ENCODE results near the gene DCTN4.
"Not testable (repeated sequence)": the region's sequence is repeated elsewhere in the genome, so short reads cannot be mapped to it uniquely, and the experiment has no call there.

Gene DCTN4

DNA sequence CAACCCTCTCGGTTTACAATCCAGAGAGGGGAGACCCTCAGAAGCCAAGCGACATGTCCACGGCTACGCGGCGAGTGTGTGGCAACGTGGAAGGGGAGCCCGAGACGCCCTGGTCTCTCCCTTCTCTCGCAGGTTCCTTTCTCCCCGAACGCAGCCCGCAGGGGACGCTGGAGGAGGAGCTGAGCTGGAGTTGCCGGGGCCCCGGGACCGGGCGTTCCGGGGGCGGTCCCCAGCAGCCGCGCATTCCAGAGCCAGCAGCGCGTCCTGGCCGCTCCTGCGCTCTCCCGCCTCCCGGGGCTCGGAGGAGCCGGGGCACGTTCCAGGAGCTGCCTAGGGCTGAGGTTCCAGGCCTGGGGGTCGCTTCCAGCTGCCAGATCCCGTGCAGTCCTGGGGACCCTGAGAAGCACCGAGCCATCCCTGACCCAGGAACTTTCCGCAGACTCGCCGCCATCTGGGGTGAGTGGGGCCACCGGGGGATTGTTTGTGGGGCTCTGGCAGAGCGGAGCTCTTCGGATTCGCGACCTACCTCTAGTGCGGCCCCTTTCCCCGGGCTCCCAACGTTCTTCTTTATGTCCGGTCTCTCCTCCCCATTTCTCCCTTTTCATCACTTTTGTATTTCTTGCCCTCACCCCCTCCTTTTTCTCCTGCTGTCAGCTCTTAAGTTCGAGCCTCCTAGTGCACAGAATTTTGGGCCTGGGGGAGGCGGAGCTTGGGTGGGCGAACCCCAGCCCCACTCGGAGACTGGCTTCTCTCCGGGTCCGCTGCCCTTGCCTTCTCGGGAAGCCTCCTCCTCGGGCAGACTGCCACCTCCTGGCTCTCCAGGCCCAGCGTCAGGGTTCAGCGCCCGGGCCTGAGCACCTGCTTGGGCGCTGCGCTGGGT is 19.9 kb upstream of the DCTN4 start, which contains the start of gene SMIM3:
Gene SMIM3 (plus strand): TSS at position 241 of the 880 bp plus-strand sequence. CDS start 16,684 bp downstream, outside the sequence.
- peak; percentile 69 for DNase-seq (ENCODE audit: low spot score)

DNA sequence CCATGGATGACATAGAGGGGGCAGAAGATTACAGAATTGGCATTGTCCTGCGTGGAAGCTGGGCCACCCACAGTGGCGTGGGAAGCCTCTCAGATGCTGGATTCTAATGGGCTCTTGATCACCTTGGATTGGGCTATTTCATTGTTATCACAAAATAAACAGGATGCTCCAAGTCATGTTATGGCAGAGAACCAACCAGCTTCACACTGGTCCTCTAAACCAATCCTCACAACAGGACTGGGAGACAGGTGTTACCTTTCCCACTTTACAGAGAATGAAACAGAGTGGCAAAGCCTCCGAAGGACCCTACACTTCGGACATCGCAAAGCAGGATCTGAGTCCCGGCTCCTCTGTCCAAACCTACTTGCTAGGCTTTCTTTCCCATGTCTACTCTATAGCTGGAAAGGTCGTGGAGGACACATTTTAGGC is 19.3 kb upstream of the DCTN4 start:
- peak; percentile 13 for DNase-seq (ENCODE audit: low spot score)

DNA sequence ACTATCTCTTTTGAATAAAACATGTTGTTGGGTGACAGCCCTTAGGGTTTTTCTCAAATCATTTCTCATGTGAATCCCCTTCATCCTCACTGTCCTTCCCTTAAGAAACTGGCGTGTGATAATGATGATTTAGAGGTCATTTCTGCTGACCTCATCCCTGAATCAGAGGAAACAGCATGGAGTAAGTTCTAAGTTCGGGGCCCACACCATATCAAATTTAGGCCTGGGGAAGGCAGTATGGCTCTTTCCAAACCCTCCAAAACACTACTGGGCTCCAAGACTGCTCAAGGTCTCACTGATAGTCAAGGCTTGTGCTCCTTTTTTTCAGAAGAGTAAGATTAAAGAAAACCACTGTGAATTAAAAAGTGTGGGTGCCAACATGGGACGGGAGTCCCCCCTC is 18.9 kb upstream of the DCTN4 start:
- no peak for DNase-seq (ENCODE audit: low spot score)

DNA sequence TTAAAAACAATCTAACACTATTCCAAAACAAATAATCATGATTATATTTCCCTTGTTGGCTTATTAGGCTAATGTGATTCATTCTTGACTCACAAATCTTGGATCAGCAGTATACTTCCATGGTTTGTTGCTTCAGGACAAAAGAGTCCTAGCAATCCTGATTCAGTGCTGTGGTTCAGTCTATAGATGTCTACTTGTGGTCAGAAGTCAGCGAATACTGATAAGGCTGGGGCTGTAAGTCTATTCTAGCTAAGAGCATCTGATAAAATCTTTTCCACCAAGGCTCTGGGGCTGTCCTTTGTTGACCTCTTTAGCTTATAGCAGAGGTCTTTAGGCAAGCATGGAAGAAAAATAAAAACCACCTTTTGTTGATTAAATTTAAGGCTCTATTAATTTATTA is 15.3 kb upstream of the DCTN4 start:
- no peak for DNase-seq (ENCODE audit: low spot score)

DNA sequence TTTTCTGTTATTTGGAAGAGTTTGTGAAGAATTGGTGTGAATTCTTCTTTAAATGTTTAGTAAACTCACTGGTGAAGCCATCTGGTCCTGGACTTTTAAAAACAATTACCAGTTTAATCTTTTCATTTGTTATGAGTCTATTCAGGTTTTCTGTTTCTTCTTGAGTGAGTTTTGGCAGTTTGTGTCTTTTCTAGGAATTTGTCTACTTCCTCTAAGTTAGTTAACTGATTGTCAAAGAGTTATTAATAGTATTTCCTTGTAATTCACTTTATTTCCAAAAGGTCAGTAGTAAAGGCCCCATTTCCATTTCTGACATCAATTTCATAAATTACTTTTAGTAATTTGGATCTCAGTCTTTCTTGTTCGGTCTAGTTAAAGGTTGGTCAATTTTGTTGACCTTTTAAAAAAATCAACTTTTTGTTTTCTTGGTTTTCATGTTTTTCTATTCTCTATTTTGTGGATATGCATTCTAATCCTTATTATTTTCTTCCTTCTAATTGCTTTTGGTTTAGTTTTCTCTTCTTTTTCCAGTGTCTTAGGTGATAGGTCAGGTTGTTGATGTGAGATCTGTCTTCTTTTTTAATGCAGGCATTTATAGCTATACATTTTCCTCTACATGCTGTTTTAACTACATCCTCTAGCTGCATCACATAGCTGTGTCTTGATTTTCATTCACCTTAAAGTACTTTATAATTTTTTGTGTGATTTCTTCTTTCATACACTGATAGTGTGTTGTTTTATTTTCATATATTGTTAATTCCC is 12.4 kb upstream of the DCTN4 start:
- DNase-seq (ENCODE audit: low spot score) = no peak

DNA sequence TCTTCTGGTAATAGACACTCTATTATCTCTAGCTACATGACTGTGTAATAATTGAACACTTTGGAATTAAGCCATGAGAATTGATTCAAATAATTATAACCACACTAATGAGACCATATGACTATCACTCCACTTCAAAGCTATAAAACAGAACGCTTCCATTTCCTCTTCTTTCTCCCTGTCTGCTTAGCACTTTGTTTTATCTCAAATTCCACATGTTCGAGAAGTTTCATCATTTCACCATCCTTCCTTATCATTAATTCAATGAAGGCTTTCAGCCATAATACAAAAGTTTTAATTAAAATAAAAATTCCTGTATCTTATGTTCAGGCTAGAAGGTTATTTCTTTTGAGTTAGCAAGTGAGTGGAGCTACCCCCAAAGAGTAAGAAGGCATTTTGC is 7.4 kb upstream of the DCTN4 start:
- DNase-seq (ENCODE audit: low spot score) = no peak

DNA sequence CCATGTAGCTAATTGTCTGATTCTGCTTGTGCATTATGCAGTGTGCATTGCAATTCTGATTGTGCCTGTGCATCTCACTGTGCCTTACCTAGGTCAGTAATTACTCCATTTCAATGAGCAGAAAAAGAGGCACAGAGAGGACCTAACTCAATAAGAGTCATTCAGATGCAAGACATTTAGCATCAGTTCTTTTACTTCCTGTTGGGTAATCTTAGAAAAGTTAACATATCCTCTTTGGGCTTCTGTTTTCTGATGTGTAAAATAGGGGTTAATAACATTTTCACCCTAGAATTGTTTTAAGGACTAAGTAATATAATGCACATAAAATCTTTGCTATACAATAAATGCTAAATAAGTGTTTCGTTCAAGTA is 7.0 kb upstream of the DCTN4 start:
- no peak for DNase-seq (ENCODE audit: low spot score)

DNA sequence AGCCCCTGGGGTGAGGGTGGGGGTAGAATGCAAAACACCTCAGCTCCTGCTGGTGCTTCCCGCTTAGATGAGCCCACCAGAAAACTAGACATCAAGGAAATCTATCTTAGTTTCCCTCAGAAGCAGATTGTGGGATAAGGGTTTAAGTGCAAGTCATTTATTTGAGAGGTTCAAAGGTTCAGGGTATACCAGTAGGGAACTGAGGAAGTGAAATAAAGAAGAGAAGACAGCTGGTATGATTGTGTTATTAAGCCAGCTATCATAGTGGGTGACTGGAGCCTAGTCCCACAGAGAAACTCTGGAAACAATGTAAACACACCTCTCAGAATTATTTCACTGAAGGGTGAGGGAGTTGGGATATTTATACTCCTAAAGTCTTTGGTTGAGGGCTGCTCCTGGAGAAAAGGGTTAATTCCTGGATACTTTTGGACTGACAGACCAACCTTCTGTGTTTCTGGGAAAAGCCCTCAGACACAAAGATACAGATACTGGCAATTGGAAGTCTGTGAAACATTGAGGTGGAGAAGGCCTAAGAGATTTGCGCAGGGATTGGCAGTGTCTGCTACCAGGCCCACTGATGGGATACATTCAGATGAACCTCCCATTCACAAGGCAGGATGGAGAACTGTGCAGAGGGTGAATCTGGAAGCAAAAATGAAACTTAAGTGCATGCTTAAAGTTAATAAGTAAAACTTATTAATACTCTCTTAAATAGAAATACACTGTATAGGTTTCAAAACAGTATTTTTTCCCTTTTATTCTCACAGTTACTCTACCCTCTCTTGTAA is 6.4 kb upstream of the DCTN4 start:
- DNase-seq (ENCODE audit: low spot score) = no peak

DNA sequence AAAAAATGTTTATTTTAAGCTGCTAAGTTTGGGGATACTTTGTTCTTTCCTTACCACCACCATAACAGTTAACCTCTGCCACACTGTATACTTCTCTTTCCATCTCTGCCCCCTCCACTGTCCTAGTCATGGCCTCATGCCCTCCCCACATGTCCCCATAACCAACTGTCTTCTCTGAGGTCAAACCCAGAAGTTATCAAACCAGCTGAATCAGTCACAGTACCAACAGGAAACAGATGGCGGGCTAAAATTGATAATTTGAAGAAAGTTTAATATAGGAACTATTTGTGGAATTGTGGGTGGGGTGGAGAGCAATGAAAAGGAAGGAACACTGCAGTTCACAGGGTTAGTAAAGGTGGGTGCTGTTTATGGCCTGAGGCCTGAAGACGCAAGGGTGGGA is 5.7 kb upstream of the DCTN4 start:
- DNase-seq (ENCODE audit: low spot score) = no peak

DNA sequence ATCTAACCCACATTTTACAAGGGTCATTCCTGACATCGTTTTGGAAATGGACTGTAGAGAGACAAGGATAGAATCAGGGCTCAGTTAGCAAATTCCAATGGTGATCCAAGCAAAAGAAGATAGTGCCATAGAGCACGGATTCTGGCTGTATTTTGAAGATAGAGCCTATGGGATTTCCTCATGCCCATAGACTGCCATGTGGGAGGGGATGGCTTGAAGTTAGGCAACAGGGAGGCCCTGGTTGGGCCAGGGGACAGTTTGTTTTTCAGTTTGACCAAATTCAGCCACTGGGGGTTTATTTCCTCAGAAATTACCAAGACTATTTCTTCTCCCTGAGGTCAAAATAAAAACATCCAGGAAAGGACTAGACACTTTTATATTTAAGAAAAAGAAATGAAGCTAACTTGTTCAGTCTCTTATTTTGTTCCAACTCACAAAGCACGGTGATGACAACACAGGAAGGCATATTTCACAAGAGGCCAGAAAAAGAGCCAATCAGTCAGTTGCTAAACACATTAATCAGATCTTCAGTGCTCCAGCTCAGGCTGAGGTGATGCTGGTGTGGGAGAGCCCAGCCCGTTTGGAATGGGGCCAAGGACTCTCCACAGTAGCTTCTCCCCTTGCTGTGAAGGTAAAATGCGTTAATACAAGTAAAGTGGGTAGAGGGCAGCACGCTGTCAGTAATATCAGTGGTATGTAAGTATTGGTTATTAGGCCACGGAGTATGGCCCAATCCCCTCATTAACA is 4.4 kb upstream of the DCTN4 start:
- peak; percentile 30 for DNase-seq (ENCODE audit: low spot score)

DNA sequence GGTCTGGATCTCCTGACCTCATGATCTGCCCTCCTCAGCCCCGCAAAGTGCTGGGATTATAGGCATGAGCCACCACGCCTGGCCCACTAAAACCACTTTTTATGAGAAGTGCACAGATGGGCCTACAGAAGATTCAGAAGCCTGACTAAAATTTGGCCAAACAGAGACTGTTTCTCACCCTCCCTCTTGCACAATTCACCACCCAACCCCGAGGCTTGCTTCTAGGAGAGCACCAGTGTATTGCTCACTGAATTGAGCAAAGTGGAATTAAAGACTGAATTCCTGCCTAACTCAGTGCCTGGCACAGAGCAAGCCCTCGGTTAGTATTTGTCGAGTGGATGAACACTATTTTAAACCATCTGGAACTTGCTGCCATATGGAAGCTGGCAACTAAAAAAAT is 3.4 kb upstream of the DCTN4 start:
- DNase-seq (ENCODE audit: low spot score) = no peak

DNA sequence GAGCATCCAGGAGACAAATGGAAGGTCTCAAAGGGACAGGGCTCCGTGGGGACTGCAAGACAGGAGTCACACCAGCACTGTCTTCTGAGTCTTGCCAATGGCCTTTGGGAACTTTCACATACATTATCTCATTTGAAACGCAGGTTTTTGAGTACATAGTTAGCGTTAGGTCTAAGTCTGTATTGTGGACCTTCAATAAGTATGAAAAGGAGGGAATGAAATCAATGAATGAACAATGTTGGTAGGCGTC is 442 bp upstream of the DCTN4 start:
- DNase-seq (ENCODE audit: low spot score) = no peak

DNA sequence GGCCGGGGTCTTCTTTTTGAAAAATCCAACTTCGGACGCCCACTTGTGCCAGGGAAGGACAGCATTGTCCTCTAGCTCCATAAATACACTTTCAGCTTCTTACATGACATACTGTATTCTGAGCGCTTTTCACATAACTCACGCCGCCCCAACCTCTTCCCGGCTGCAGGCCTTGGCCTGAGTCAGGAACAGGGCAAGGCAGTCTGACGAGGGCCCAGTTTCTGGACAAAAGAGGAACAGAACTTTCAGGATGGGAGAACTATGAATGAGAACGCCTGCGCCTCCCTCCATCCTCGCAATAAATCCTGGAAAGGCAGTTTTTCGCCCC is 650 bp downstream of the DCTN4 start:
- DNase-seq (ENCODE audit: low spot score) = no peak

DNA sequence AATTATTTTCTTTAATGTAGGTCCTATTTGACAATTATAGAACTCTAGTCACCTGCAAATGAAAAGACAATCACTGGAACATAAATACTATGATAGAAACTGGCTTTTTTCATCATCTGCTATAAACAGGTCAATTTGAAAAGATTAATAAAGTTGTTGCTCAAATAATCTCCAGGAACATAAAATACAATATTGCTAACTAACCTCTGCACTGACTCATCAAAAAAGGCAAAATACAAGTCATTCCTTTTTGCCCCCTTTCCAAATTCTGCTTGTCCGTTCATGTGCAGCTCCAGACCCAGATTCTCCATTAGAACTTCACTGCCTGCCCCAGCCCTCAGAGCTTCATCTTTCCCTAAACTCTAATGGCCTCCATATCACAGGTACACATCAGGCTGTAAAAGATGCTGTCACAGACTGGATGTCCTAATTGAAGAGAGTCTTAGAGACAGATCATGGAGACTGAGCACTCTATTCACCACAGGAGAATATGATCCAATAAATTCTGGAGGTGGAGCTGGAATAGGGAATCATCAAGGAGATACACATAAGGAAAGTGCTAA is 1.6 kb downstream of the DCTN4 start:
- no peak for DNase-seq (ENCODE audit: low spot score)

DNA sequence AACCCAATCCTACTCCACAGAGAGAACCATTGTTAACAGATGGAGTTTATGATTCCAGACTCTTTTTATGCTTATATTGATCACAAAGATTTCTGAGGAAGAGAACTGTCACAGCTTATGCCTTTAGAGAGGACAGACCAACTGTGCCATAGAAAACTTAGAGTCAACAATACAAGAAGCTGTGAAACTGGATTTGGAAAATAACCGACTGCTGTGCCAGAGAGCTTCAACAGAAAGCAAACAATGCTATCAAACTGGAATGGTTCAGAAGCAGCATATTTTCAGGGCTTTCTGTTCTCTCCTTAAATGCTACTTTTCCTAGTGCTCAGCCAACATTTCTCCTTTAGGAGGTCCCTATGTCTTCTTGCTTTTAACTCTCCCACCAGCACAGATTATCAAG is 5.0 kb downstream of the DCTN4 start:
- DNase-seq (ENCODE audit: low spot score) = no peak

DNA sequence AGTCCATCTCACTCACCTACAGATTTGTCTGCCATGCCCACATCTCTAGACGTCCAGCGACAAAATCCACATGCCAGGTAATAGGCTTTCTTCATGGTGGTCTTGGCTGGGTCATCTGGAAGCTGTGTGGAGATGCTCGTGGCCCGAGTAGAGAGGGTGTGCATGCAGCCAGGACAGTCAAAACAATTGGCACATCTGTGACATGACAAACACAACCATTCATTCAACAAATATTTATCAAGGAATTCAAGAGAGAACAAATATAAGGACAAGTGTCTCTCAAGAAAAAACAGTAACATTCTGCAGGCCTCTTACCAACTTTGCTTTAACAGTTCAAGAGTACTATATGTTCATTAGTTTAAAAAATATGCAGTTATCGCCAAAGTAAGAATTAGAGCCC is 5.4 kb downstream of the DCTN4 start:
- DNase-seq (ENCODE audit: low spot score) = no peak

DNA sequence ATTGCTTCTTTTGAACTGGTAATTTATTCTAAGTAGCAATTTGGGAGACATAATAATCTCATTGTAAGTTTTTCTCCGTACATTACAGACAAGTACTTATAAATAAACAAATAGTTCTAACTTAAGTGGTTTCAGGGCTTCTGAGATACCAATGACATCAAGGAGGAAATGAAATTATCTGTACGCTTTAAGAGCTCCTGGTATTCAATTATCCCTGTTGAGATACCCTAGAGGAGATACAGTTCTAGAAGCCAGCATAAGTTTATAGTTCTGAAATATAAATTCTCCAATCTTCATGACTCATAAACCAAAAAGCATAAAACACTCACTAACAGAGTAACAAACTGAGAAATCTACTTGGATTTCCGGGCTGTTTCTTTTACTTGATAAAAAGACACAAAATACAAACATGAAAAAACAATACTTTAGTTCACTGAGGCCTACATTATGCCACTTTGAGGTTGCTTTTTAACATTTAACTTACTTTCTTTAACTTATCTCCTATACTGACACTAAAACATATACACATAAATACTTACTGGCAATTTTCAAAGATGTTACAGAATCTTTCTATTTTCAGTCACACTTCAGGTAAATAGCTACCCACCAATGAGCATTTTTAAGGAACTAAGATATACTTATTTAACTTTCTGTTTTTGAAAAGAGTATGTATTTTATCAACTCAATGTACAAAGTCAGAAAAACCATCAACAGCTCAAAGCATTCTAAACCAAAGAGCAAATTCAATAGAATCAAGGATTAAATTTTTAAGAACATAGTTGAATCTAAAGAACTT is 7.5 kb downstream of the DCTN4 start:
- DNase-seq (ENCODE audit: low spot score) = no peak

DNA sequence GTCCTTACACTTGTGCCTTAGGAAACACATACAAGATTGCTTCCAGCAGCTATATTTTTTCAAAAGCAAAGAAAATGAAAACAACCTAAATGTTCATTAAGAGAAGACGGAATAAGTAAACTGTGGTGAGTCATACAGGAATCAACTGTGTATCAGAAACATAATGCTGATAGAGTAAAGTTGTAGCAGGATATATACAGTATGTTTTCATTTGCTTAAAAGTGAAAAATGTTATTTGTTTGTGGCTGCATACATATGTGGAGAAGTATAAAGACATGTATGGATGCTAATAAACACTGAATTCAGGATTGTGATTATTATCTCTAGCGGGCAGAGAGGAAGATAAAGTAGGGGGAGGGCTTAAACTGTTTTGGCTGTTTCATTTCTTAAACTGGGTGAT is 8.3 kb downstream of the DCTN4 start:
- no peak for DNase-seq (ENCODE audit: low spot score)

DNA sequence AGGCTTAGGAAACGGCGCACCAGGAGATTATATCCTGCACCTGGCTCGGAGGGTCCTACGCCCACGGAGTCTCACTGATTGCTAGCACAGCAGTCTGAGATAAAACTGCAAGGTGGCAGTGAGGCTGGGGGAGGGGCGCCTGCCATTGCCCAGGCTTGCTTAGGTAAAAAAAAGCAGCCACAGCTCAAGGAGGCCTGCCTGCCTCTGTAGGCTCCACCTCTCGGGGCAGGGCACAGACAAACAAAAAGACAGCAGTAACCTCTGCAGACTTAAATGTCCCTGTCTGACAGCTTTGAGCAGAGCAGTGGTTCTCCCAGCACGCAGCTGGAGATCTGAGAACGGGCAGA is 15.7 kb downstream of the DCTN4 start:
- not testable (repeated sequence) for DNase-seq (ENCODE audit: low spot score)

DNA sequence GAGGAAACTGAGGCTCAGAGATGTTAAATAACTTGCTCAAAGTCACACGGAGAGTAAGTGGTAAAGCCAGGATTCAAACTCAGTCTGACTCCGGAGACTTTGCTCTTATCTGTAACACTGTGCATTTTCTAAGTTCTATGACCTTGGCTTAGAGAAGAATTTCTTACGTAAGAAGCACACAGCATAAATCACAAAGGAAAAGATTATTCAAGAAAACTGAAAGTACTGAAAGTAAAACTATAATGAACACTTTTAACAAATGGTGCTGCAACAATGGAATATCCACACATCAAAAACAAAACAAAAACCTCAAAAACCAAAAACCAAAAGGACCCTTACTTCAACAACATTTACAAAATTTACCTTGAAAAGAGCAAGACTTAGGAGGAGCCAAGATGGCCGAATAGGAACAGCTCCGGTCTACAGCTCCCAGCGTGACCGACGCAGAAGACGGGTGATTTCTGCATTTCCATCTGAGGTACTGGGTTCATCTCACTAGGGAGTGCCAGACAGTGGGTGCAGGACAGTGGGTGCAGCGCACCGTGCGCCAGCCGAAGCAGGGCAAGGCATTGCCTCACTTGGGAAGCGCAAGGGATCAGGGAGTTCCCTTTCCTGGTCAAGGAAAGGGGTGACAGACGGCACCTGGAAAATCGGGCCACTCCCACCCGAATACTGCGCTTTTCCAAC is 16.2 kb downstream of the DCTN4 start:
- not testable (repeated sequence) for DNase-seq (ENCODE audit: low spot score)

DNA sequence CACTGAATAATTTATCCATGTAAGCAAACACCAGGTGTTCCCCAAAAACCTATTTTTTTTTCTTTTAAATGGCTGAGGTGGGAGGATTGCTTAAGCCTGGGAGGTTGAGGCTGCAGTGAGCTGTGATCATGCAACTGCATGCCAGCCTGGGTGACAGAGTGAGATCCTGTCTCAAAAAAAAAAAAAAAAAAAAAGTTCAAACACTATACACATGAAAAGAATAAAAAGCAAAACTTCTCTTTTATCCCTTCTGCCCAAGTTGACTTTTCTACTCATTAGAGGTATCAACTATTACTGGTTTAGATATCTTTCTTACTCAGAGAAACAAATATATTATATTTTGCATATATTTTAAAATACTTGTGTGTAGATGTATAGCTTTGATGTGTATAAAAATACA is 17.8 kb downstream of the DCTN4 start:
- DNase-seq (ENCODE audit: low spot score) = no peak
